ENCODE results near the gene XKR8.
"Not testable (repeated sequence)": the region's sequence is repeated elsewhere in the genome, so short reads cannot be mapped to it uniquely, and the experiment has no call there.

The XKR8 gene

GRCh38 chr1:27992276-27992675 lies 32.5 kb downstream of the XKR8 start:
- no peak for DNase-seq (ENCODE audit: low read depth)

- DNase-seq (ENCODE audit: low read depth) = no peak
These were observed 33.5 kb downstream of the XKR8 start for GRCh38 chr1:27993241-27993640.

- DNase-seq (ENCODE audit: low read depth) = no peak
These were observed 34.3 kb downstream of the XKR8 start for GRCh38 chr1:27994060-27994459.

GRCh38 chr1:27994526-27994925 lies 34.8 kb downstream of the XKR8 start:
- DNase-seq (ENCODE audit: low read depth) = not testable (repeated sequence)

GRCh38 chr1:27999055-27999454 lies 39.3 kb downstream of the XKR8 start:
- DNase-seq (ENCODE audit: low read depth) = no peak

GRCh38 chr1:28002600-28002999 lies 42.8 kb downstream of the XKR8 start:
- DNase-seq (ENCODE audit: low read depth) = no peak

- DNase-seq (ENCODE audit: low read depth) = not testable (repeated sequence)
These were observed 43.3 kb downstream of the XKR8 start for GRCh38 chr1:28003117-28003516.

GRCh38 chr1:28010969-28011368 lies 51.2 kb downstream of the XKR8 start:
- DNase-seq (ENCODE audit: low read depth) = no peak

Data from stromal cell of bone marrow (primary cell).